ENCODE data around the gene RHBDD3. TPM values are rescaled to one million over a fixed set of nuclear protein-coding genes. Genes with fewer than 3 reads are reported as not detected.

Gene RHBDD3
- total and polyA plus RNA-seq, 2 donors (not counting 1 experiment from before 2014, with no cell fraction given): 11.9 to 12.5 TPM

GRCh38 chr22:29218758-29219408 lies 48.9 kb downstream of the RHBDD3 start:
- TF ChIP-seq EZH2 (IDR thresholded peaks at IDR 0.05; ENCODE audit: borderline replicate concordance, insufficient read depth, low read depth, low read length, poor library complexity, severe bottlenecking): no peak
- TF ChIP-seq, protein P1, sequence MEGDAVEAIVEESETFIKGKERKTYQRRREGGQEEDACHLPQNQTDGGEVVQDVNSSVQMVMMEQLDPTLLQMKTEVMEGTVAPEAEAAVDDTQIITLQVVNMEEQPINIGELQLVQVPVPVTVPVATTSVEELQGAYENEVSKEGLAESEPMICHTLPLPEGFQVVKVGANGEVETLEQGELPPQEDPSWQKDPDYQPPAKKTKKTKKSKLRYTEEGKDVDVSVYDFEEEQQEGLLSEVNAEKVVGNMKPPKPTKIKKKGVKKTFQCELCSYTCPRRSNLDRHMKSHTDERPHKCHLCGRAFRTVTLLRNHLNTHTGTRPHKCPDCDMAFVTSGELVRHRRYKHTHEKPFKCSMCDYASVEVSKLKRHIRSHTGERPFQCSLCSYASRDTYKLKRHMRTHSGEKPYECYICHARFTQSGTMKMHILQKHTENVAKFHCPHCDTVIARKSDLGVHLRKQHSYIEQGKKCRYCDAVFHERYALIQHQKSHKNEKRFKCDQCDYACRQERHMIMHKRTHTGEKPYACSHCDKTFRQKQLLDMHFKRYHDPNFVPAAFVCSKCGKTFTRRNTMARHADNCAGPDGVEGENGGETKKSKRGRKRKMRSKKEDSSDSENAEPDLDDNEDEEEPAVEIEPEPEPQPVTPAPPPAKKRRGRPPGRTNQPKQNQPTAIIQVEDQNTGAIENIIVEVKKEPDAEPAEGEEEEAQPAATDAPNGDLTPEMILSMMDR (IDR thresholded peaks at IDR 0.05): no peak
- H3K4me1 Mint-ChIP-seq: no peaks in the 10 kb centered on the region
- CTCF ChIA-PET: no interaction called here

More at GRCh38 chr22:29218758-29219408, 48.9 kb downstream of the RHBDD3 start:
- H3K4me1 ChIP-seq (ENCODE audit: control insufficient read depth in 2 of 2, insufficient read depth in 2 of 2, low read length in 2 of 2): no peaks in the 10 kb centered on the region
- H3K27ac ChIP-seq (ENCODE audit: low read length in 2 of 2): no peak overlapping the region
- POLR2A ChIA-PET: no interaction called here
- peaks cover 0 to 19% (median 2%) of the 10 kb centered on the region in 4 experiments for H3K27me3 ChIP-seq (replicated peaks in 1 of 4; ENCODE audit: control extremely low read depth in 1 of 4, control insufficient read depth in 3 of 4, insufficient read depth in 4 of 4, low read length in 3 of 4)
- H3K27me3 Mint-ChIP-seq: peaks cover 34% of the 10 kb centered on the region
- no peak for DNase-seq
- WGBS (ENCODE audit: insufficient coverage): 93% methylated on average over 10 of the region's 11 CpGs
- intact Hi-C loops (cut with micrococcal nuclease): no loop called here
- no peaks in the 10 kb centered on the region for H4K20me1 ChIP-seq (ENCODE audit: control insufficient read depth, insufficient read depth, low read length, poor library complexity, severe bottlenecking)
- no peak overlapping the region for H3K4me3 ChIP-seq (ENCODE audit: control extremely low read depth in 1 of 5, extremely low read depth in 1 of 5, insufficient read depth in 1 of 5, low read depth in 2 of 5, low read length in 4 of 5)
- H2AFZ ChIP-seq (ENCODE audit: insufficient read depth, low read depth, low read length, poor library complexity, severe bottlenecking): no peak overlapping the region
- no peak overlapping the region for H3K4me3 Mint-ChIP-seq
- no peaks in the 10 kb centered on the region for H3K9me3 ChIP-seq (ENCODE audit: control extremely low read depth in 1 of 3, control insufficient read depth in 2 of 3, insufficient read depth in 1 of 3, low read length in 2 of 3)
- no peaks in the 10 kb centered on the region for H3K9me3 Mint-ChIP-seq (ENCODE audit: insufficient read depth)
- H3K27ac Mint-ChIP-seq: no peak overlapping the region
- H3K79me2 ChIP-seq (ENCODE audit: control insufficient read depth, insufficient read depth, low read length): no peaks in the 10 kb centered on the region
- no peak overlapping the region for H3K9ac ChIP-seq (ENCODE audit: low read length)
- no peaks in the 10 kb centered on the region for H3K36me3 ChIP-seq (replicated peaks in 1 of 2; ENCODE audit: control extremely low read depth in 1 of 2, control insufficient read depth in 1 of 2, extremely low read depth in 1 of 2, insufficient read depth in 2 of 2, low read length in 1 of 2)
- H3K4me2 ChIP-seq (replicated peaks; ENCODE audit: low read depth, low read length, poor library complexity, severe bottlenecking): no peak overlapping the region
- no peak for ATAC-seq (ENCODE audit: low read depth)

Measured in B cell (primary cell).